Measurements from ENCODE around the gene CASZ1.

Gene CASZ1

GRCh38 chr1:10824821-10825540, 28.5 kb upstream of the CASZ1 start:
- H3K27ac ChIP-seq (ENCODE audit: low read depth, low read length) = no peak overlapping the region
- no peaks in the 10 kb centered on the region for H3K36me3 ChIP-seq (ENCODE audit: low read length)
- TF ChIP-seq CTCF (IDR thresholded peaks at IDR 0.05; ENCODE audit: insufficient read depth, low read length, poor library complexity, severe bottlenecking) (no peak), EZH2phosphoT487 (conservative IDR thresholded peaks at IDR 0.05; ENCODE audit: low read length) (no peak)
- H3K9me3 ChIP-seq (ENCODE audit: insufficient read depth, low read length) = no peaks in the 10 kb centered on the region
- H3K27me3 ChIP-seq (ENCODE audit: low read length) = no peaks in the 10 kb centered on the region
- no peak overlapping the region for H3K4me2 ChIP-seq (ENCODE audit: low read depth, low read length, poor library complexity, severe bottlenecking)
- H3K9me2 ChIP-seq (replicated peaks; ENCODE audit: insufficient read depth, low read length) = no peaks in the 10 kb centered on the region
- no peak overlapping the region for H3K4me3 ChIP-seq (ENCODE audit: insufficient read depth, low read length, poor library complexity, severe bottlenecking)
- no peak overlapping the region for H3K9ac ChIP-seq (ENCODE audit: low read length)
- H2AFZ ChIP-seq (ENCODE audit: low read depth, low read length, severe bottlenecking) = no peak overlapping the region
- H3F3A ChIP-seq (ENCODE audit: insufficient read depth) = no peaks in the 10 kb centered on the region
- no peaks in the 10 kb centered on the region for H3K79me2 ChIP-seq (ENCODE audit: insufficient read depth, low read length)
- no peaks in the 10 kb centered on the region for H4K20me1 ChIP-seq (ENCODE audit: low read depth, low read length)

GRCh38 chr1:10823000-10823401, 26.6 kb upstream of the CASZ1 start:
- H3F3A ChIP-seq (ENCODE audit: insufficient read depth) = no peaks in the 10 kb centered on the region
- H3K4me3 ChIP-seq (ENCODE audit: insufficient read depth, low read length, poor library complexity, severe bottlenecking) = no peak overlapping the region
- H2AFZ ChIP-seq (ENCODE audit: low read depth, low read length, severe bottlenecking) = no peak overlapping the region
- no peaks in the 10 kb centered on the region for H3K36me3 ChIP-seq (ENCODE audit: low read length)
- no peaks in the 10 kb centered on the region for H3K27me3 ChIP-seq (ENCODE audit: low read length)
- no peak overlapping the region for H3K27ac ChIP-seq (ENCODE audit: low read depth, low read length)
- TF ChIP-seq EZH2phosphoT487 (conservative IDR thresholded peaks at IDR 0.05; ENCODE audit: low read length) (no peak), CTCF (IDR thresholded peaks at IDR 0.05; ENCODE audit: insufficient read depth, low read length, poor library complexity, severe bottlenecking) (no peak)
- no peaks in the 10 kb centered on the region for H3K79me2 ChIP-seq (ENCODE audit: insufficient read depth, low read length)
- no peaks in the 10 kb centered on the region for H4K20me1 ChIP-seq (ENCODE audit: low read depth, low read length)
- no peaks in the 10 kb centered on the region for H3K9me3 ChIP-seq (ENCODE audit: insufficient read depth, low read length)
- no peak overlapping the region for H3K9ac ChIP-seq (ENCODE audit: low read length)
- no peak overlapping the region for H3K4me2 ChIP-seq (ENCODE audit: low read depth, low read length, poor library complexity, severe bottlenecking)
- H3K9me2 ChIP-seq (replicated peaks; ENCODE audit: insufficient read depth, low read length) = no peaks in the 10 kb centered on the region

- Histone ChIP-seq H3K4me3 (ENCODE audit: insufficient read depth, low read length, poor library complexity, severe bottlenecking) (no peak overlapping the region), H4K20me1 (ENCODE audit: low read depth, low read length) (no peaks in the 10 kb centered on the region), H3K9me3 (ENCODE audit: insufficient read depth, low read length) (no peaks in the 10 kb centered on the region), H3K9ac (ENCODE audit: low read length) (no peak overlapping the region), H3K4me2 (ENCODE audit: low read depth, low read length, poor library complexity, severe bottlenecking) (no peak overlapping the region), H3K27ac (ENCODE audit: low read depth, low read length) (no peak overlapping the region), H3K36me3 (ENCODE audit: low read length) (no peaks in the 10 kb centered on the region), H2AFZ (ENCODE audit: low read depth, low read length, severe bottlenecking) (no peak overlapping the region), H3K79me2 (ENCODE audit: insufficient read depth, low read length) (no peaks in the 10 kb centered on the region), H3K9me2 (replicated peaks; ENCODE audit: insufficient read depth, low read length) (no peaks in the 10 kb centered on the region), H3K27me3 (ENCODE audit: low read length) (no peaks in the 10 kb centered on the region), H3F3A (ENCODE audit: insufficient read depth) (no peaks in the 10 kb centered on the region)
- TF ChIP-seq CTCF (IDR thresholded peaks at IDR 0.05; ENCODE audit: insufficient read depth, low read length, poor library complexity, severe bottlenecking) = no peak
- no peak for TF ChIP-seq EZH2phosphoT487 (conservative IDR thresholded peaks at IDR 0.05; ENCODE audit: low read length)
Observed at GRCh38 chr1:10821388-10821787, 24.9 kb upstream of the CASZ1 start.
